Hepatocyte (in vitro differentiated cells): ENCODE results near the gene SIDT2.

Source experiments
- EZH2 ChIP-seq: fragments of 200-600 bp; sonication (generic); IDR thresholded peaks from 2 replicates; pipeline ENCODE4 v1.6.1; 2016; ENCODE audit warnings: antibody characterized with exemption, mild to moderate bottlenecking, borderline replicate concordance
- TF ChIP-seq, protein P1 (sequence below): fragments of 200-600 bp; sonication (generic); IDR thresholded peaks from 2 replicates; pipeline ENCODE4 v1.5.1; 2016; ENCODE audit warnings: antibody characterized with exemption, mild to moderate bottlenecking; ENCODE audit not compliant: poor library complexity

DNA sequence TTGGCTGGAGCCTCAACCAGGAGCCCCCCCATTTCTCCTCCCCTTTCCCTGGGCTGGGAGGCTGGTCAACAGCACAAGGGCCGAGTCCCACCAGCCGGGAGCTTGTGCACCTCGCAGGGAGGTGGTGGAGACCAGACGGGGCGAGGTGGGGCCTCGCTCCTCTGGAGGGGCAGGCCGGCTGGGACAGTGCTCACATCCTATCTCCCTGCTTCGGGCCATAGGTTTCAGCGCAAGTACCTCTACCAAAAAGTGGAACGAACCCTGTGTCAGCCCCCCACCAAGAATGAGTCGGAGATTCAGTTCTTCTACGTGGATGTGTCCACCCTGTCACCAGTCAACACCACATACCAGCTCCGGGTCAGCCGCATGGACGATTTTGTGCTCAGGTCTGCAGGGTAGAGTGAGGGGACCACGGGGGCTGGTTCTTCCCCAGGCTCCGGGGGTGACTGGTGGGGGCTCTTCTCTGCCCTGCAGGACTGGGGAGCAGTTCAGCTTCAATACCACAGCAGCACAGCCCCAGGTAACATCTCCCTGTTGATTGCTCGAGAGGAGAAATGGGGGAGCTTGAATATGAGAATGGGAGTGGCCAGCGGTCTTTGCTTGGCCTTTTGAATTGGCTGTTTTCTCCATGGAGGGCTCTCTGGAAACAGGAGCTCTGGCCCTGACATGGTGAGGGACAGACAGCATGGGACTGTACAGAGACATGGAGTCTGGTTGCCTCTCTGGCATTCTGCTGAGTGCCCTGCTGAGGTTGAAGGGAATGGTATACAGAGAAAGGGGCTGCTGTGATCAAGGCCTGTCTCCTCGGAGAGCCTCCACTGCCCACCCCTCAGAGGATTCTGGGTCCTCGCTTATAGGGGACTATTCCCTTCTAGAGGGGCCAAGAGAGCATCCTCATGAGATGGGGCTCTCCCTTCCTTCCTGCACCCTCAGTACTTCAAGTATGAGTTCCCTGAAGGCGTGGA, 3.3 kb downstream of the SIDT2 start:
- TF ChIP-seq EZH2, result no peak
- TF ChIP-seq, protein P1, sequence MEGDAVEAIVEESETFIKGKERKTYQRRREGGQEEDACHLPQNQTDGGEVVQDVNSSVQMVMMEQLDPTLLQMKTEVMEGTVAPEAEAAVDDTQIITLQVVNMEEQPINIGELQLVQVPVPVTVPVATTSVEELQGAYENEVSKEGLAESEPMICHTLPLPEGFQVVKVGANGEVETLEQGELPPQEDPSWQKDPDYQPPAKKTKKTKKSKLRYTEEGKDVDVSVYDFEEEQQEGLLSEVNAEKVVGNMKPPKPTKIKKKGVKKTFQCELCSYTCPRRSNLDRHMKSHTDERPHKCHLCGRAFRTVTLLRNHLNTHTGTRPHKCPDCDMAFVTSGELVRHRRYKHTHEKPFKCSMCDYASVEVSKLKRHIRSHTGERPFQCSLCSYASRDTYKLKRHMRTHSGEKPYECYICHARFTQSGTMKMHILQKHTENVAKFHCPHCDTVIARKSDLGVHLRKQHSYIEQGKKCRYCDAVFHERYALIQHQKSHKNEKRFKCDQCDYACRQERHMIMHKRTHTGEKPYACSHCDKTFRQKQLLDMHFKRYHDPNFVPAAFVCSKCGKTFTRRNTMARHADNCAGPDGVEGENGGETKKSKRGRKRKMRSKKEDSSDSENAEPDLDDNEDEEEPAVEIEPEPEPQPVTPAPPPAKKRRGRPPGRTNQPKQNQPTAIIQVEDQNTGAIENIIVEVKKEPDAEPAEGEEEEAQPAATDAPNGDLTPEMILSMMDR, result no peak
